IMR-90 (cell line): ENCODE data around the gene SMIM36. TPM values are rescaled to one million over a fixed set of nuclear protein-coding genes. Genes with fewer than 3 reads are reported as not detected.

Experiments
- ATAC-seq: fragments of 200-7000 bp; cut with Tn5 transposase; 2 replicates; pipeline ENCODE4 v1.9.1; 2020; ENCODE audit warnings: low read depth, mild to moderate bottlenecking, moderate library complexity
- BruUV-seq: library from RNA; stranded (reverse); fragments of 400-500 nt; replicated peaks from 2 replicates; lab custom pipeline; 2021; lab: Mats Ljungman, UMichigan
- CTCF ChIA-PET: fragments of 300-600 bp; formaldehyde crosslinking; extraction: SDS; loops from one replicate; lab custom pipeline; 2021; ENCODE audit warnings: antibody characterized with exemption; lab: Yijun Ruan, JAX
- POLR2A ChIA-PET: fragments of 300-600 bp; sonication (Branson Sonifier 250); formaldehyde crosslinking; loops from one replicate; lab custom pipeline; 2022; ENCODE audit warnings: antibody characterized with exemption; ENCODE audit not compliant: unreplicated experiment; lab: Charles Lee
- DNase-seq: peaks from one replicate; pipeline ENCODE4 v3.0.0; 2013
- H2AFZ ChIP-seq: replicated peaks from 2 replicates; pipeline ENCODE3; 2013; ENCODE audit warnings: low read length, mild to moderate bottlenecking; ENCODE audit not compliant: poor library complexity
- H2AK5ac ChIP-seq: 2 replicates; pipeline ENCODE4 v1.6.1; 2013; ENCODE audit warnings: low read depth, low read length, inconsistent platforms
- H2AK9ac ChIP-seq: replicated peaks from 2 replicates; pipeline ENCODE3; 2013; ENCODE audit warnings: mild to moderate bottlenecking, low read depth, low read length, moderate library complexity; ENCODE audit not compliant: poor library complexity
- H2BK120ac ChIP-seq: 2 replicates; pipeline ENCODE4 v1.6.1; 2013; ENCODE audit warnings: low read depth, low read length, inconsistent platforms
- H2BK15ac ChIP-seq: 3 replicates; pipeline ENCODE4 v1.6.1; 2013; ENCODE audit warnings: low read depth, low read length, inconsistent platforms
- H2BK20ac ChIP-seq: 2 replicates; pipeline ENCODE4 v1.6.1; 2013; ENCODE audit warnings: low read depth, mild to moderate bottlenecking, inconsistent platforms, low read length, moderate library complexity
- H2BK5ac ChIP-seq: 2 replicates; pipeline ENCODE4 v1.6.1; 2013; ENCODE audit warnings: mild to moderate bottlenecking, low read depth, low read length, inconsistent platforms; ENCODE audit not compliant: poor library complexity, severe bottlenecking
- H3K14ac ChIP-seq: replicated peaks from 2 replicates; pipeline ENCODE4 v1.6.1; 2013; ENCODE audit warnings: low read depth, low read length, inconsistent platforms
- H3K18ac ChIP-seq: 2 replicates; pipeline ENCODE4 v1.6.1; 2013; ENCODE audit warnings: low read depth, low read length, control low read depth
- H3K23ac ChIP-seq: 2 replicates; pipeline ENCODE4 v1.6.1; 2013; ENCODE audit warnings: low read depth, low read length, inconsistent platforms
- H3K27ac ChIP-seq: 2 replicates; pipeline ENCODE4 v1.5.1; 2013; ENCODE audit warnings: mild to moderate bottlenecking, control low read depth, low read length; ENCODE audit not compliant: insufficient read depth
- H3K27me3 ChIP-seq: 2 replicates; pipeline ENCODE4 v1.6.1; 2013; ENCODE audit warnings: low read length; ENCODE audit not compliant: control insufficient read depth, insufficient read depth
- H3K36me3 ChIP-seq: 2 replicates; pipeline ENCODE4 v1.6.1; 2013; ENCODE audit warnings: low read length, mixed read lengths; ENCODE audit not compliant: control insufficient read depth, insufficient read depth
- H3K4ac ChIP-seq: 2 replicates; pipeline ENCODE4 v1.6.1; 2013; ENCODE audit warnings: low read depth, low read length, inconsistent platforms
- H3K4me1 ChIP-seq: 2 replicates; pipeline ENCODE4 v1.6.1; 2013; ENCODE audit warnings: low read length, mixed read lengths; ENCODE audit not compliant: control insufficient read depth, insufficient read depth
- H3K4me2 ChIP-seq: 2 replicates; pipeline ENCODE4 v1.6.1; 2013; ENCODE audit warnings: low read depth, mild to moderate bottlenecking, control low read depth, low read length, moderate library complexity
- H3K4me3 ChIP-seq: 2 replicates; pipeline ENCODE4 v1.5.1; 2013; ENCODE audit warnings: low read depth, mild to moderate bottlenecking, control low read depth, low read length, moderate library complexity; ENCODE audit not compliant: insufficient read depth
- H3K56ac ChIP-seq: 2 replicates; pipeline ENCODE4 v1.6.1; 2013; ENCODE audit warnings: low read length, inconsistent platforms; ENCODE audit not compliant: insufficient read depth; ENCODE audit errors: extremely low read depth
- H3K79me1 ChIP-seq, 2 experiments: 2 replicates each; pipeline ENCODE4 v1.6.1; 2013; ENCODE audit warnings: low read length in 2 of 2, inconsistent platforms in 1 of 2, low read depth in 1 of 2
- H3K9ac ChIP-seq: 2 replicates; pipeline ENCODE4 v1.6.1; 2013; ENCODE audit warnings: low read depth, low read length, control low read depth
- H3K9me1 ChIP-seq: 2 replicates; pipeline ENCODE4 v1.6.1; 2013; ENCODE audit warnings: low read length, inconsistent platforms; ENCODE audit not compliant: insufficient read depth
- H3K9me3 ChIP-seq: 2 replicates; pipeline ENCODE4 v1.6.1; 2013; ENCODE audit warnings: low read length; ENCODE audit not compliant: control insufficient read depth, insufficient read depth
- H4K20me1 ChIP-seq: 2 replicates; pipeline ENCODE4 v1.6.1; 2013; ENCODE audit warnings: low read length, inconsistent platforms; ENCODE audit not compliant: insufficient read depth
- H4K5ac ChIP-seq: 2 replicates; pipeline ENCODE4 v1.6.1; 2013; ENCODE audit warnings: mild to moderate bottlenecking, low read depth, low read length, control low read depth
- H4K8ac ChIP-seq, 2 experiments: 2 replicates each; pipeline ENCODE4 v1.6.1; 2013; ENCODE audit warnings: low read depth in 2 of 2, low read length in 2 of 2, control low read depth in 1 of 2, inconsistent platforms in 1 of 2
- H4K91ac ChIP-seq: 2 replicates; pipeline ENCODE4 v1.6.1; 2013; ENCODE audit warnings: low read depth, low read length, inconsistent platforms; ENCODE audit not compliant: insufficient read depth
- MAFK ChIP-seq: IDR thresholded peaks from 2 replicates; pipeline ENCODE4 v1.6.1; 2012; ENCODE audit warnings: low read depth, low read length, improper control_type of control experiment
- RAD21 ChIP-seq: IDR thresholded peaks from 2 replicates; pipeline ENCODE4 v1.6.1; 2012; ENCODE audit warnings: low read length, improper control_type of control experiment
- RCOR1 ChIP-seq: IDR thresholded peaks from 2 replicates; pipeline ENCODE4 v1.6.1; 2012; ENCODE audit warnings: mild to moderate bottlenecking, low read length, improper control_type of control experiment; ENCODE audit not compliant: insufficient replicate concordance
- RFX5 ChIP-seq: IDR thresholded peaks from 2 replicates; pipeline ENCODE4 v1.8.0; 2012; ENCODE audit warnings: low read depth, mild to moderate bottlenecking, low read length, moderate library complexity
- SMC3 ChIP-seq: fragments of 150-350 bp; IDR thresholded peaks from 2 replicates; pipeline ENCODE4 v1.6.1; 2016; ENCODE audit warnings: low read depth, mild to moderate bottlenecking, antibody characterized with exemption, low read length, moderate library complexity
- WGBS, 2 experiments: methylation state at CpG; one replicate each; pipeline versions ENCODE4 v1.1.5 to v1.1.7; 2013; ENCODE audit warnings: missing lambda C conversion rate in 2 of 2; ENCODE audit not compliant: insufficient read length in 1 of 2; ENCODE audit errors: extremely low coverage in 2 of 2; 5-methylcytosine and 5-hydroxymethylcytosine counted together
- dilution Hi-C: fragments of 300-500 bp; cut with HindIII; formaldehyde crosslinking; loops from one replicate; pipeline ENCODE4 v1.14.3; 2018; ENCODE audit warnings: low sequenced_read_pairs; ENCODE audit not compliant: unreplicated experiment
- in situ Hi-C: fragments of 300-500 bp; cut with MboI; formaldehyde crosslinking; loops from 3 replicates; pipeline ENCODE4 v1.14.3; 2019; ENCODE audit warnings: low sequenced_read_pairs, inconsistent platforms, mixed read lengths
- intact Hi-C: fragments of 100-400 bp; cut with micrococcal nuclease; formaldehyde crosslinking; loops from 2 replicates; pipeline ENCODE4 v1.10.0; 2022
- polyA plus RNA-seq, 3 experiments: library from polyadenylated mRNA; depleted of rRNA; stranded (reverse); fragments of >200 nt; gene quantifications; 2 replicates each; pipeline ENCODE4 v1.2.3, GENCODE V29; 2012; ENCODE audit warnings: low replicate concordance in 1 of 3
- total RNA-seq: library from RNA; depleted of rRNA; stranded (reverse); fragments of >200 nt; gene quantifications from 2 replicates; pipeline ENCODE4 v1.2.3, GENCODE V29; 2012

SMIM36 gene
- total and polyA plus RNA-seq, 2 of the 4 experiments (the other 2 are of a cell fraction), result not detected

DNA sequence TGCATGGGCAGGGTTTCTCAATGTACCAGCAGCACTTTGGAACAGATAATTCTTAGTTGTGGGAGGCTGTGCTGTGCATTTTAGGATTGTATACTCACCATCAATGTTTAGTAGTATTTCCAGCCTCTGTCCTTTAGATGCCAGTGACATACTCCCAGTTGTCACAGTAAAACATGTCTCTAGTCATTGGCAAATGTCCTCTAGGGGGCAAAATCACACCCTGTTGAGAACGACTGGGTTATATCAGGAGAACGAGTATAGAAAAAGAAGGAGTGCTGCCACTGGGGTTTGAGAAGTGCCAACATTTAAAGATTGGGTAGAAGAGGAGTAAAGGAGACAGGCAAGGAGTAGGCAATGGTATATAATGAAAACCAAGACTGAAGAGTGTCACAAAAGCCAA is 37.9 kb upstream of the SMIM36 start:
- Histone ChIP-seq H4K91ac (no peak overlapping the region), H2AFZ (no peak overlapping the region), H3K9ac (no peak overlapping the region), H4K20me1 (no peaks in the 10 kb centered on the region), H3K9me3 (no peaks in the 10 kb centered on the region), H3K4ac (no peak overlapping the region), H2AK5ac (no peak overlapping the region), H3K9me1 (no peaks in the 10 kb centered on the region), H3K4me2 (no peak overlapping the region), H2AK9ac (no peak overlapping the region), H3K79me1 (no peaks in the 10 kb centered on the region), H2BK5ac (no peak overlapping the region), H3K36me3 (no peaks in the 10 kb centered on the region), H4K5ac (no peak overlapping the region), H3K18ac (no peak overlapping the region), H2BK120ac (no peak overlapping the region), H3K14ac (no peak overlapping the region), H4K8ac (no peak overlapping the region), H3K56ac (no peak overlapping the region), H2BK15ac (no peak overlapping the region), H2BK20ac (no peak overlapping the region), H3K27ac (no peak overlapping the region), H3K27me3 (peaks cover 3% of the 10 kb centered on the region; the same call in 1 of the 2 replicates), H3K23ac (no peak overlapping the region), H3K4me3 (no peak overlapping the region), H3K4me1 (no peaks in the 10 kb centered on the region)
- in situ Hi-C loops, result no loop called here
- DNase-seq, result no peak
- ATAC-seq, result no peak
- dilution Hi-C loops, result no loop called here
- ChIA-PET CTCF (no interaction called here), POLR2A (no interaction called here)
- BruUV-seq, result no TSS peak
- intact Hi-C loops, result no loop called here
- TF ChIP-seq RCOR1, result no peak
- TF ChIP-seq RFX5, result no peak
- 0 out of 2 replicates have a peak, but pooled peaks have one; percentile 14 for TF ChIP-seq RAD21
- 0 out of 2 replicates have a peak, but pooled peaks have one; percentile 8 for TF ChIP-seq SMC3
- TF ChIP-seq MAFK, result no peak
- no CpG with 5 or more reads among the region's 2 CpGs for WGBS, 2 experiments
